Kidney (tissue), 14 donors: ENCODE data around the gene DOLK. TPM values are rescaled to one million over a fixed set of nuclear protein-coding genes. Genes with fewer than 3 reads are reported as not detected.

Source experiments
- DNase-seq, 5 donors: peaks; one replicate each; pipeline ENCODE4 v3.0.0-alpha.2; 2013 to 2020
- FAIRE-seq: peaks from 2 replicates; lab custom pipeline; 2012; peaks lifted over from hg19 to GRCh38; lab: Jason Lieb, UNC
- H3K27ac ChIP-seq, 2 donors: one replicate each; pipeline ENCODE4 v1.7.0; 2013; ENCODE audit warnings: low read depth in 2 of 2, low read length in 2 of 2, inconsistent platforms in 1 of 2
- H3K27me3 ChIP-seq: one replicate; pipeline ENCODE4 v1.7.1; 2013; ENCODE audit warnings: low read length, inconsistent platforms; ENCODE audit not compliant: control insufficient read depth, insufficient read depth
- H3K36me3 ChIP-seq, 3 donors: one replicate each; pipeline versions ENCODE4 v1.7.0 to v1.7.1; 2013; ENCODE audit warnings: low read length in 3 of 3, control low read depth in 1 of 3, inconsistent platforms in 1 of 3; ENCODE audit not compliant: insufficient read depth in 3 of 3, control insufficient read depth in 2 of 3
- H3K4me1 ChIP-seq, 3 donors: one replicate each; pipeline versions ENCODE4 v1.7.0 to v1.7.1; 2013; ENCODE audit warnings: low read length in 3 of 3, inconsistent platforms in 1 of 3, low read depth in 1 of 3; ENCODE audit not compliant: control insufficient read depth in 2 of 3, insufficient read depth in 2 of 3
- H3K4me3 ChIP-seq, 3 donors: one replicate each; pipeline versions ENCODE4 v1.7.0 to v1.8.1; 2013; ENCODE audit warnings: low read length in 3 of 3, control low read depth in 1 of 3, inconsistent platforms in 1 of 3
- H3K9ac ChIP-seq, 3 donors: one replicate each; pipeline versions ENCODE4 v1.7.0 to v1.7.1; 2013; ENCODE audit warnings: low read length in 3 of 3, control low read depth in 1 of 3, inconsistent platforms in 1 of 3
- H3K9me3 ChIP-seq, 3 donors: one replicate each; pipeline versions ENCODE4 v1.7.0 to v1.7.1; 2013; ENCODE audit warnings: low read length in 3 of 3, control low read depth in 1 of 3, inconsistent platforms in 1 of 3; ENCODE audit not compliant: control insufficient read depth in 2 of 3, insufficient read depth in 1 of 3
- intact Hi-C: fragments of 100-400 bp; cut with DNase I; formaldehyde crosslinking; loops from one replicate; pipeline ENCODE4 v1.11.1; 2022
- polyA plus RNA-seq: library from polyadenylated mRNA; stranded (reverse); fragments of 350-450 nt; fragmentation: Illumina TruSeq; extraction: RNeasy Lipid Tissue Mini Kit (QIAGEN cat#74804); gene quantifications from one replicate; pipeline ENCODE4 v1.2.3, GENCODE V29; 2014; ENCODE audit warnings: low read depth, low replicate concordance; ENCODE audit not compliant: insufficient read depth
- total RNA-seq: library from RNA; stranded (reverse); fragmentation: NEBNext Ultra II Directional; extraction: Animal tissue kit (Norgen Biotek cat#: 25700); gene quantifications from one replicate; pipeline ENCODE4 v1.2.1, GENCODE V29; 2021
- TF ChIP-seq, protein P1 (sequence below): IDR thresholded peaks from 3 replicates; pipeline ENCODE4 v1.5.1; 2012; ENCODE audit warnings: mild to moderate bottlenecking, moderate library complexity, borderline replicate concordance; ENCODE audit not compliant: insufficient read depth; ENCODE audit errors: extremely low read depth
- donor health status: control.
- donor health status: control.
- donor health status: control.
- donor health status: control.
- donor health status: control.
- donor health status: DM: yes; HTN: yes; CAD: no.
- donor health status: Normal renal cell carcinoma (clear cell type).

The DOLK gene
- total and polyA plus RNA-seq, 2 donors from 2014 or later = 13.9 to 17.0 TPM

- TF ChIP-seq, protein P1, sequence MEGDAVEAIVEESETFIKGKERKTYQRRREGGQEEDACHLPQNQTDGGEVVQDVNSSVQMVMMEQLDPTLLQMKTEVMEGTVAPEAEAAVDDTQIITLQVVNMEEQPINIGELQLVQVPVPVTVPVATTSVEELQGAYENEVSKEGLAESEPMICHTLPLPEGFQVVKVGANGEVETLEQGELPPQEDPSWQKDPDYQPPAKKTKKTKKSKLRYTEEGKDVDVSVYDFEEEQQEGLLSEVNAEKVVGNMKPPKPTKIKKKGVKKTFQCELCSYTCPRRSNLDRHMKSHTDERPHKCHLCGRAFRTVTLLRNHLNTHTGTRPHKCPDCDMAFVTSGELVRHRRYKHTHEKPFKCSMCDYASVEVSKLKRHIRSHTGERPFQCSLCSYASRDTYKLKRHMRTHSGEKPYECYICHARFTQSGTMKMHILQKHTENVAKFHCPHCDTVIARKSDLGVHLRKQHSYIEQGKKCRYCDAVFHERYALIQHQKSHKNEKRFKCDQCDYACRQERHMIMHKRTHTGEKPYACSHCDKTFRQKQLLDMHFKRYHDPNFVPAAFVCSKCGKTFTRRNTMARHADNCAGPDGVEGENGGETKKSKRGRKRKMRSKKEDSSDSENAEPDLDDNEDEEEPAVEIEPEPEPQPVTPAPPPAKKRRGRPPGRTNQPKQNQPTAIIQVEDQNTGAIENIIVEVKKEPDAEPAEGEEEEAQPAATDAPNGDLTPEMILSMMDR = no peak
- no peak for DNase-seq
- intact Hi-C loops = no loop called here
- Histone ChIP-seq H3K9ac (no peak overlapping the region), H3K9me3 (no peaks in the 10 kb centered on the region), H3K36me3 (peaks cover 3 to 27% (median 11%) of the 10 kb centered on the region in 3 donors), H3K4me3 (no peak overlapping the region), H3K27ac (peak overlapping the region; percentile 41 to 62), H3K4me1 (peaks cover 0 to 35% (median 9%) of the 10 kb centered on the region in 3 donors), H3K27me3 (no peaks in the 10 kb centered on the region)
- no peak for FAIRE-seq
Observed at GRCh38 chr9:128913048-128913900, 34.1 kb downstream of the DOLK start.

- peaks cover 0 to 35% (median 9%) of the 10 kb centered on the region in 3 donors for H3K4me1 ChIP-seq
- no peaks in the 10 kb centered on the region for H3K9me3 ChIP-seq
- H3K27me3 ChIP-seq = no peaks in the 10 kb centered on the region
- TF ChIP-seq, protein P1 = no peak
- peaks cover 3 to 36% (median 20%) of the 10 kb centered on the region in 3 donors for H3K36me3 ChIP-seq
- peak overlapping the region; percentile 18 to 62 for H3K27ac ChIP-seq
- FAIRE-seq = no peak
- DNase-seq = no peak
- H3K4me3 ChIP-seq = no peak overlapping the region
- no peak overlapping the region for H3K9ac ChIP-seq
- intact Hi-C loops = no loop called here
Observed at GRCh38 chr9:128912270-128912853, 35.0 kb downstream of the DOLK start.

DNA sequence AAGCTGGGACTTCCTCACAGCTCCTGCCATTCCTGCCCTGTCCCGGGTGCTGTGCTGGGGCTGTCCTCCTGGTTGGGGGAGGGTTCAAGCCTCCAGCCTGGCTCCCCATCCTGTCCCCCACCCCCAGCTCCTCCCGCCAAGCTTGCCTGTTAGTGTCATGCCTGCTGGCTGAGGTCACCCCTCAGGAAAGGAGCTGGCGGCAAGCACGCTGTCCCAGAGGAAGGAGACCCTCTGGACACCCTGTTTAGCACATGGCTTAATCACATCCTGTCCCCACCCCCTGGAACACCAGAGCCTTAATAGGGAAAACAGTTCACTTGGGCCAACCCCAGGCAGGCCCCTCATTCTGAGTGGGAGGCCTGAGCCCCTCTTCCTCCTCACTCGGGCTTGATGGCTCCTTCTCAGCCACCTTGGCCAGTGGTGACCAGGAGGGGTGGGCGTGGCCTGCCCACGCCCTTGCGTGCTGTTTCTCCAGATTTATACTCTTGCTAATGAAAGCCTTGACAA lies 35.8 kb downstream of the DOLK start:
- Histone ChIP-seq H3K9me3 (no peaks in the 10 kb centered on the region), H3K4me3 (no peak overlapping the region), H3K27ac (peak overlapping the region; percentile 18 to 61), H3K27me3 (no peaks in the 10 kb centered on the region), H3K36me3 (peaks cover 3 to 35% (median 23%) of the 10 kb centered on the region in 3 donors), H3K9ac (no peak overlapping the region), H3K4me1 (peaks cover 0 to 33% (median 6%) of the 10 kb centered on the region in 3 donors)
- FAIRE-seq = no peak
- TF ChIP-seq, protein P1 = no peak
- intact Hi-C loops = no loop called here
- peak in 2 of 5 donors; percentile 52 to 88 for DNase-seq
